HepG2 (cell line): ENCODE results near the gene ADI1.

Experiments
- ELF1 ChIP-seq: sonication (generic); formaldehyde crosslinking; IDR thresholded peaks from 2 replicates; pipeline ENCODE4 v1.4.0; 2020; ENCODE audit warnings: missing genetic modification reagents
- GMEB1 ChIP-seq: sonication (generic); formaldehyde crosslinking; IDR thresholded peaks from 2 replicates; pipeline ENCODE4 v1.5.1; 2020; ENCODE audit warnings: missing genetic modification reagents, mild to moderate bottlenecking, borderline replicate concordance
- HES4 ChIP-seq: sonication (generic); formaldehyde crosslinking; IDR thresholded peaks from 2 replicates; pipeline ENCODE4 v1.9.0; 2021; ENCODE audit warnings: mild to moderate bottlenecking, missing genetic modification reagents, borderline replicate concordance
- LCORL ChIP-seq, 2 experiments: fragments of 450-650 bp in 1 of 2; sonication (generic) in 1 of 2; formaldehyde crosslinking in 1 of 2; IDR thresholded peaks; 2 replicates each; pipeline versions ENCODE4 v1.5.0 to v1.6.1; 2017 to 2020; ENCODE audit warnings: antibody characterized with exemption in 1 of 2, missing genetic modification reagents in 1 of 2
- ZNF576 ChIP-seq: sonication (generic); formaldehyde crosslinking; IDR thresholded peaks from 2 replicates; pipeline ENCODE4 v1.4.0; 2020; ENCODE audit warnings: mild to moderate bottlenecking, missing genetic modification reagents

DNA sequence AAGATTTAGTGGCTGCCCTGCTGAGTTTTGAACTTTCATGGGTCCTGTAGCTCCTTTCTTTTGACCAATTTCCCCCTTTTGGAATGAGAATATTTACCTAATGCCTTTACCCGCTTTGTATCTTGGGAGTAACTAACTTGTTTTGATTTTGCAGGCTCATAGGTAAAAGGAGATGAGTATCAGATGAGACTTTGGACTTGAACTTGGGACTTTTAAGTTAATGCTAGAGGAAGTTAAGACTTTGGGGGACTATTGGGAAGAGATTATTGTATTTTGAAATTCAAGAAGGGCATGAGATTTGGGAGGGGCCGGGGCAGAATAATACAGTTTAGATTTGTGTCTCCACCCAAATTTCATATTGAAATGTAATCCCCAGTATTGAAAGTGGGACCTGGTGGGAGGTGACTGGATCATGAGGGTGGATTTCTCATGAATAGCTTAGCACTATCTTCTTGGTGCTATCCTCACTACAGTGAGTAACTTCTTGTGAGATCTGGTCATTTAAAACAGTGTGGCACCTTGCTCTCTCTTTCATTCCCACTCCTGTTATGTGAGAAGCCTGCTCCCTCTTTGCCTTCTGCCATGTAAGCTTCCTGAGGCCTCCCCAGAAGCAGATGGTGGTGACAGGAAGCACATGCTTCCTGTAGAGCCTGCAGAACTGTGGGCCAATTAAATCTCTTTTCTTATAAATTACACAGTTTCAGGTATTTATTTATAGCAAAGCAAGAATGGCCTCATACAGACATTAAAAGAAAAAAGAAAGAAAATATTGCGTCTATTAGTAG lies 6.1 kb downstream of the ADI1 start:
- no peak for TF ChIP-seq ZNF576
- no peak for TF ChIP-seq GMEB1 (CRISPR knock-in tag)
- no peak for TF ChIP-seq ELF1
- TF ChIP-seq LCORL (IDR thresholded peaks at IDR 0.05) = no peak
- no peak for TF ChIP-seq LCORL (CRISPR knock-in tag; IDR thresholded peaks at IDR 0.05)
- no peak for TF ChIP-seq HES4
